ENCODE data around the gene DAGLA. TPM values are rescaled to one million over a fixed set of nuclear protein-coding genes. Genes with fewer than 3 reads are reported as not detected.

Gene DAGLA
- polyA plus RNA-seq, 4 donors = 3.3 to 5.5 (median 4.4) TPM

- no peak for DNase-seq (ENCODE audit: low read depth in 4 of 4, low spot score in 2 of 4)
Measured at GRCh38 chr11:61727401-61727811, 47.2 kb downstream of the DAGLA start.

GRCh38 chr11:61728066-61728939 is 48.1 kb downstream of the DAGLA start:
- no peak for DNase-seq (ENCODE audit: low read depth in 4 of 4, low spot score in 2 of 4)

GRCh38 chr11:61728940-61729219 is 48.7 kb downstream of the DAGLA start:
- no peak for DNase-seq (ENCODE audit: low read depth in 4 of 4, low spot score in 2 of 4)

GRCh38 chr11:61730240-61730994 is 50.2 kb downstream of the DAGLA start:
- DNase-seq (ENCODE audit: low read depth in 4 of 4, low spot score in 2 of 4) = no peak

GRCh38 chr11:61731211-61731951 is 51.2 kb downstream of the DAGLA start:
- no peak for DNase-seq (ENCODE audit: low read depth in 4 of 4, low spot score in 2 of 4)

GRCh38 chr11:61731952-61732675 is 51.9 kb downstream of the DAGLA start:
- no peak for DNase-seq (ENCODE audit: low read depth in 4 of 4, low spot score in 2 of 4)

- no peak for DNase-seq (ENCODE audit: low read depth in 4 of 4, low spot score in 2 of 4)
Measured at GRCh38 chr11:61732705-61733104, 52.5 kb downstream of the DAGLA start.

GRCh38 chr11:61733120-61733978 is 53.2 kb downstream of the DAGLA start:
- DNase-seq (ENCODE audit: low read depth in 4 of 4, low spot score in 2 of 4) = peak in 1 of 4 donors; percentile 70

- no peak for DNase-seq (ENCODE audit: low read depth in 4 of 4, low spot score in 2 of 4)
Measured at GRCh38 chr11:61734767-61735166, 54.6 kb downstream of the DAGLA start.

GRCh38 chr11:61735391-61735790 is 55.2 kb downstream of the DAGLA start:
- DNase-seq (ENCODE audit: low read depth in 4 of 4, low spot score in 2 of 4) = no peak

- DNase-seq (ENCODE audit: low read depth in 4 of 4, low spot score in 2 of 4) = no peak
Measured at GRCh38 chr11:61736310-61736709, 56.1 kb downstream of the DAGLA start.

- no peak for DNase-seq (ENCODE audit: low read depth in 4 of 4, low spot score in 2 of 4)
Measured at GRCh38 chr11:61737131-61737530, 56.9 kb downstream of the DAGLA start.

- DNase-seq (ENCODE audit: low read depth in 4 of 4, low spot score in 2 of 4) = no peak
Measured at GRCh38 chr11:61737636-61738386, 57.6 kb downstream of the DAGLA start.

- no peak for DNase-seq (ENCODE audit: low read depth in 4 of 4, low spot score in 2 of 4)
Measured at GRCh38 chr11:61738776-61739175, 58.6 kb downstream of the DAGLA start.

- no peak for DNase-seq (ENCODE audit: low read depth in 4 of 4, low spot score in 2 of 4)
Measured at GRCh38 chr11:61739413-61739812, 59.2 kb downstream of the DAGLA start.

GRCh38 chr11:61739966-61740365 is 59.8 kb downstream of the DAGLA start:
- no peak for DNase-seq (ENCODE audit: low read depth in 4 of 4, low spot score in 2 of 4)

GRCh38 chr11:61742391-61742790 is 62.2 kb downstream of the DAGLA start:
- DNase-seq (ENCODE audit: low read depth in 4 of 4, low spot score in 2 of 4) = no peak

- no peak for DNase-seq (ENCODE audit: low read depth in 4 of 4, low spot score in 2 of 4)
Measured at GRCh38 chr11:61743486-61744095, 63.4 kb downstream of the DAGLA start.

- DNase-seq (ENCODE audit: low read depth in 4 of 4, low spot score in 2 of 4) = no peak
Measured at GRCh38 chr11:61744181-61744580, 64.0 kb downstream of the DAGLA start.
